Measurements from ENCODE around the gene ARL6IP6.
A peak's percentile ranks its signal among the peaks of the same experiment; 100 is the strongest.

ARL6IP6 gene

GRCh38 chr2:152729844-152730243 lies 11.4 kb downstream of the ARL6IP6 start:
- TF ChIP-seq CTCF (IDR thresholded peaks at IDR 0.05) = no peak

DNA sequence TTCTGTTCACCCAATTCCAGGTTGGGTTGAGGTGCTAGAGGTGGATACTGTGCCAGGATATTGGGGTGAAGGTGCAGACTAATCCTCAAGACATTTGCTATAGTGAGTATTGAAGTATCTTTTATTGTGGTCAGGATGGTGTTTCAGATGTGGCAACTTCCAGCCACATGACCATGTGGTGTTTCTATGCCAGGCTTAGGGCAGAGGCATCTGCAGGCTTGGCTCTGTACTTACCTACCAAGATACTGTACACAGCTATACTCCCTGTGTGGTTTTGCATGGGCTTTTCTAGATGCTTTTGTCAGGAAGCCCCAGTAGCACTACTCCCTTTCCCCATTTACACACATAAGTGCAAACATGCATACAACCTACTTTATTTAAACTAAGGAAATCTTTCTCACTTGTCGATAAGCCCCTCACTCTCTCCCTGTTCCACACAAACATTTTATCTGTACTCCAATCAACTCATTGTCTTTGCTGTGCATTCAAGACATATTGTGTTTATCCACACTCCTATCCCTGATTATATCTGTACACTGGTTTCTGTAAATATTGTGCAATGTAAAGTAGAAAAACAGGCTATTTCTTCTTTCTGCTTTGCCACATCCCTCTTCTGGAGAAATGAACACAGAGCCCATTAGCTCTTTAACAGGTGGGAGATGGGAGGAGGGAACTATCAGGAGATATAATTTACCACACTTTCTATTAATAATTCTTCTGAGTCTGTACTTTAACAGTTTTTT lies 12.3 kb downstream of the ARL6IP6 start:
- no peak for TF ChIP-seq CTCF (IDR thresholded peaks at IDR 0.05)

GRCh38 chr2:152738438-152738837 lies 20.0 kb downstream of the ARL6IP6 start:
- no peak for TF ChIP-seq CTCF (IDR thresholded peaks at IDR 0.05)

DNA sequence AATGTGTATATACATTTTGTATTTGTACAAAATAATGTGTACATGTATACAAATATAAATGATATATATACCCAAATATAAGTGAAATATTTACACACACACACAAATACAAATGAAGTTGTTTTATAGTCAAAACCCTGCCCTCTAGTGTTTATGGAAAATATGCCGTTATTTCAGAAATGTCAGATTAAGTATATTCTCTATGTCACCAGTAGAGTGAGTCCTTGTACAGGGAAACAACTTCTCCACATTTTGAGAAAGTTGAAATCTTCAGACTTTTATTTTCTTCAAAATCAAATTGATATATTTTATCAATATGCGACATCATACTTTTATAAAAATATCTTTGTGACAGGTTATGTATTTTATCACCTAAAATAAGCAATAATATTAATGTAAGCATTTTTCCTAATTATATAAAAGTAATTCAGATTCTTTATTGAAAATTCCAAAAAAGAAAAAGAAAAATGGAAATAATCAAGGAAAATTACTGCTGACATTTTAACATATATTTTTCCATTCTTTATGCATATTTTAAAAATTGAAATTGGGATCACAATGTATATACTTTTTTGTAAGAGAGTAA lies 22.4 kb downstream of the ARL6IP6 start:
- peak; percentile 84 for TF ChIP-seq CTCF (IDR thresholded peaks at IDR 0.05)

DNA sequence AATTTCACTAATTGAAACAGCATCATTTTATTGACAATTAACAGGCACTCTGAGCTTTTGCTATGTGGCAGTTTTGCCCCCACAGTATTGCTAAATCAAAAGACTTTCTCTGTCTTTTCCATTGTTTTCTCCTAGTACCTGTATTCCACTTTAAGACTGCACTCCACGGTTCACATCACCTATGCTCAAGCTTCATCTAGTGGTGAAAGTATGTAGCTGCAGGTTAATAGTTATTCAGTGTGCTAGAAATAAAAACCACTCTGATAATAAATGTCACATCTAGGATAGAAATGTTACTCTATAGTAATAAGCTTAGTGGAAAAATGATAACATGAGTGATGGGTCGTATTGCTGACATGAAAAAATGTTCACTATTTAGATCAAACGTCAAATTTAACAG lies 24.6 kb downstream of the ARL6IP6 start:
- peak; percentile 56 for TF ChIP-seq CTCF (IDR thresholded peaks at IDR 0.05)

DNA sequence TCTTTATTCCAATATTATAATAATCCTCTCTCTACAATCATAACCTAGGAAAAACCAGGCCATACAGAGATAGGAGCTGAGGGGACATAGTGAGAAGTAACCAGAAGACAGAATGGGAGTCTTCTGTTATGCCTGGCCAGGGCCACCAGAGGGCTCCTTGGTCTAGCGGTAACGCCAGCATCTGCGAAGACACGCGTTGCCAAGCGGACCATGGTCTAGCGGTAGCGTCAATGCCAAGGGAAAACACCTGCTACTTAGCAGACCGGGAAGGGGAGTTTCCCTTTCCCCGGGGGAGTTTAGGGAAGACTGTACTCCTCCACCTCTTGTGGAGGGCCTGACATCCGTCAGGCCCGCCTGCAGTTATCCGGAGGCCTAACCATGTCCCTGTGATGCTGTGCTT lies 36.6 kb downstream of the ARL6IP6 start:
- TF ChIP-seq CTCF (IDR thresholded peaks at IDR 0.05) = no peak

DNA sequence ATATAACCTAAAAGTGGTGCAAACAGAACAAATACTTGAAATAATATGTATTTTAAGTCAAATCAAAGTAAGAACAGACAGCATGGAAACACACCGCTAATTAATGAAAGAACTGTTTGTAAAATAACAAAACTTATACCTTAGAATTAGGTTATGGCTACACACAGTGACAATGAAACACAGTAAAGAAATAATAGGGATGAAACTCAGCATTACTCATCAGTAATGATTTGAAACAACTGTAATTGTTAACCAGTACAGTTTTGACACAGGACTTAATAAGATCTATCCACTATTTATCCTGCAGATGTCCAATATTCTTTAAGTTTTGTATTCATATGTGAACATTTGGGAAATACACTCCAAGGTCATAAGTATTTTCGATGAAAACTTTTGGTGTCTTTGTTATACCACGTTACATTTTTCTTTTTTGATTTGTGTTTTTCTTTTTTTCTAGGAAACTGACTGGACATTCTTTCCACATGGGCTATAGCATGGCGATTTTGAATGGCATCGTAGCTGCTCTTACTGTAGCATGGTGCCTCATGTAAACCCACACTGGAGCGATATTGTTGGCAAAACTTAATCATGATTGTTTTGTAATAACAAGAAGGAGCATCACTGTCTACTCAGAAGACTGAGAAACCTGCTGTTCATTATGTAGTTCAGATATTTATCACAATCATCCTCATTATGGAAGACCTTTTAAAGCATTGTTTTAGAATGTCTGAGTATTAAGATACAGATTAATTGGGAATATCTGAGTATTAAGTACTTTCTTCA lies 41.1 kb downstream of the ARL6IP6 start:
- TF ChIP-seq CTCF (IDR thresholded peaks at IDR 0.05) = no peak
